Neural progenitor cell (in vitro differentiated cells): ENCODE measurements around the gene PRMT7.

Source experiments
- EZH2 ChIP-seq: fragments of 200-600 bp; sonication (generic); IDR thresholded peaks from 2 replicates; pipeline ENCODE4 v1.6.1; 2017; ENCODE audit warnings: antibody characterized with exemption, mild to moderate bottlenecking, moderate library complexity
- EZH2phosphoT487 ChIP-seq: fragments of 200-600 bp; sonication (generic); IDR thresholded peaks from 2 replicates; pipeline ENCODE4 v1.6.1; 2017; ENCODE audit warnings: antibody characterized with exemption
- TF ChIP-seq, protein P1 (sequence below): fragments of 200-600 bp; sonication (generic); IDR thresholded peaks from 2 replicates; pipeline ENCODE4 v1.5.1; 2017; ENCODE audit warnings: antibody characterized with exemption, mild to moderate bottlenecking

DNA sequence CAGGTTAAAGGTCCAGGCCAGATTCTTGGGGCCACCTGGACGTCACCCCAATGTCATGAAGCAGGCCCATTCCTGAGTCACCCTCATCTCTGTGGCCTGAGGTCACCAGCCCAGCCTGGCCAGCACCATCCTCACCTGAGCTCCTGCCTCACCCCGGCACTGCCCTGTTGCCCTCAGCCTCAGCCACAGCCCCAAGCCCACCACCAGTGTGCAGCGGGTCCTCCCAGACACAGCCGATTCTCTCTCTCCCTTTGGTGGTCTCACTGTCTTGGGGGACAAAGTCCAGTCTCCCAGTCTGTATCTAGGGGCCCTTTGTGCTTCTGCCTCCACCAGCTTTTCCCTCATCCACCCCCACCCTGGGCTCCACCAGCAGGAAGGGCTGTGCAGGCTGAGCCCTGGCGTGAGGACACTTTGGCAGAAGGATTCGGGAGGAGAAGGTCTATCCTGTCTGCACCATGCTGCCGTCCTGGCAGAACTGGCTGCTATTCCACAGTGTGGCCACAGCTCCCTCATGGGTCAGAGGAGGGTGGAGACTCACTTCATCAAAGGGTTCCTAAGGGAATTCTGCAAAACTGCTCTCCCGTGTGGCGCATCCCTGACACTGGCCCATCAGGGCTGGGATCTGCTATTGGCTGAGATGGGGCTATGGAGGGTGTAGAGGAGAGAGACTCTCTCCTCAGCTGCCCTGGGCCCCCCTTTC is 64.3 kb downstream of the PRMT7 start:
- TF ChIP-seq, protein P1, sequence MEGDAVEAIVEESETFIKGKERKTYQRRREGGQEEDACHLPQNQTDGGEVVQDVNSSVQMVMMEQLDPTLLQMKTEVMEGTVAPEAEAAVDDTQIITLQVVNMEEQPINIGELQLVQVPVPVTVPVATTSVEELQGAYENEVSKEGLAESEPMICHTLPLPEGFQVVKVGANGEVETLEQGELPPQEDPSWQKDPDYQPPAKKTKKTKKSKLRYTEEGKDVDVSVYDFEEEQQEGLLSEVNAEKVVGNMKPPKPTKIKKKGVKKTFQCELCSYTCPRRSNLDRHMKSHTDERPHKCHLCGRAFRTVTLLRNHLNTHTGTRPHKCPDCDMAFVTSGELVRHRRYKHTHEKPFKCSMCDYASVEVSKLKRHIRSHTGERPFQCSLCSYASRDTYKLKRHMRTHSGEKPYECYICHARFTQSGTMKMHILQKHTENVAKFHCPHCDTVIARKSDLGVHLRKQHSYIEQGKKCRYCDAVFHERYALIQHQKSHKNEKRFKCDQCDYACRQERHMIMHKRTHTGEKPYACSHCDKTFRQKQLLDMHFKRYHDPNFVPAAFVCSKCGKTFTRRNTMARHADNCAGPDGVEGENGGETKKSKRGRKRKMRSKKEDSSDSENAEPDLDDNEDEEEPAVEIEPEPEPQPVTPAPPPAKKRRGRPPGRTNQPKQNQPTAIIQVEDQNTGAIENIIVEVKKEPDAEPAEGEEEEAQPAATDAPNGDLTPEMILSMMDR = no peak
- TF ChIP-seq EZH2 = no peak
- TF ChIP-seq EZH2phosphoT487 = no peak
